ENCODE data around the gene KCNQ1. TPM values are rescaled to one million over a fixed set of nuclear protein-coding genes. Genes with fewer than 3 reads are reported as not detected.

KCNQ1 gene
- total RNA-seq, 2 donors from 2014 or later, result 51.4 to 55.8 TPM

- Histone ChIP-seq H3K27me3 (no peaks in the 10 kb centered on the region), H3K4me3 (no peak overlapping the region), H3K4me1 (peaks cover 6% of the 10 kb centered on the region), H3K9ac (ENCODE audit: low read depth in 2 of 2, low read length in 2 of 2) (no peak overlapping the region), H3K9me3 (no peaks in the 10 kb centered on the region), H3K36me3 (no peaks in the 10 kb centered on the region), H3K27ac (no peak overlapping the region)
- no peak for TF ChIP-seq CTCF (IDR thresholded peaks at IDR 0.05)
- DNase-seq, result no peak
- intact Hi-C loops (cut with DNase I), result no loop called here
Measured at GRCh38 chr11:2693271-2694261, 248.8 kb downstream of the KCNQ1 start.

DNA sequence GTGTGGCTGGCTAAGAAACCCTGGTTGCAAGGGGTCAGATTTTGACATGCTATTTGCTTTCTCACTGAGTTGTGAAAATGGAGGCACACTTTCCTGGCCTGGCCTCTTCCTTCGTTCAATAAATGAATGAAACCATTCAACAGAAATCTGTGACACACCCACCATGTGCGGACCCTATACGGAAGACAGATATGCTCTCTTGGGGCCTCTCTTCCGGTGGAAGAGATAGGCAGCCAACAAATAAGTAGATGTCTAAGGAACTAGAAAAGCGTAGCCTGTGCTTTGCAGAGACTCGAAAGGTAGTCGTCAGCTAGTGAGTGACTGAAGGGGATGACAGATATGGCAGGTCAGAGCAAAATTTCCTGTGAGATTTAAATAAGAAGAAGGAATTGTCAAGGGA lies 249.7 kb downstream of the KCNQ1 start:
- H3K27ac ChIP-seq, result no peak overlapping the region
- H3K4me3 ChIP-seq, result no peak overlapping the region
- no peak for TF ChIP-seq CTCF (IDR thresholded peaks at IDR 0.05)
- no peaks in the 10 kb centered on the region for H3K9me3 ChIP-seq
- DNase-seq, result no peak
- H3K27me3 ChIP-seq, result no peaks in the 10 kb centered on the region
- intact Hi-C loops (cut with DNase I), result no loop called here
- no peak overlapping the region for H3K9ac ChIP-seq (ENCODE audit: low read depth in 2 of 2, low read length in 2 of 2)
- H3K4me1 ChIP-seq, result peaks cover 6% of the 10 kb centered on the region
- H3K36me3 ChIP-seq, result no peaks in the 10 kb centered on the region

DNA sequence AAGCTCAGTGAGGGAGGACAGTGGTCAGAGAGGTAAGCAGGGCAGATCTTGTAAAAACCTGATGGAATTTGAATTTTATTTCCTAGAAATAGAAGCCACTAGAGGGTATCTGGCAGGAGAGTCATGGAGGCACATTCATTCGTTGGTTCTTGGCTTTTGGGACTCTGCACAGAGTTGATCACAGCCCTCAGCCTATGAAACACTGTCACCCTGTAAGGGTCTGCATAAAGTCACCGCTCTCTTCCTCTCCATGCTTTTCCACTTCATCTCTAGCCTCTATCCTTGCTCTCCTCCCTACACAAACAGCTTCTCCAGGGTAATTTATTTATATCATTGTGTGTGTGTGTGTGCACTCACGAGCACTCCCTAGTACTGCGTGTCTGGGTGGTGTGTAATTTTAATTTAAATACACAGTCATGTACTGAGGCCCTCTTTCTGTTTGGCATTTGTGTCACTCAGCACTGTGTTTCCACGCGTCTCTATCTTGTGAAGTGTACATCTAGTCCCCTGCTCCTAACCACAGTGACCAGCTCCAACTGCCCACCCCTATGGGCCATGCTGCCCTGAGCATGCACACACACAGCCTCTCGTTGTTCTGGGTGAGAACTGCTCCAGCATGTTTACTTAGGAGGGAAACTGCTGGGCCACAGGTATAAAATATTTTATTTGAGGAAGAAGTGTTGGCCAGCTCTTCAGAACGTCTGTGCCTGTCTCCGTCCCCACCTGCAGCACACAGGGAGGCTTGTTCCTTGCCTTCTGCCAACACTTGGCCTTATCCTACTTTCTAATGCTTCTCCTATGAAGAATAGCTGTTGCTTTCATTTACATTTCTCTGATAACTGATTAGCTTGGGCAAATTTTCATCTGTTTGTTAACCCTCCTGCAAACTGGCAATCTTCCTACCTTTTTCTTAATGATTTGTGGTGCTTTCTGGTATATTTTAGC lies 250.5 kb downstream of the KCNQ1 start:
- H3K4me1 ChIP-seq, result peaks cover 6% of the 10 kb centered on the region
- H3K27me3 ChIP-seq, result no peaks in the 10 kb centered on the region
- no peak overlapping the region for H3K9ac ChIP-seq (ENCODE audit: low read depth in 2 of 2, low read length in 2 of 2)
- H3K27ac ChIP-seq, result no peak overlapping the region
- H3K36me3 ChIP-seq, result no peaks in the 10 kb centered on the region
- H3K9me3 ChIP-seq, result no peaks in the 10 kb centered on the region
- no peak overlapping the region for H3K4me3 ChIP-seq
- DNase-seq, result no peak
- intact Hi-C loops (cut with DNase I), result no loop called here
- TF ChIP-seq CTCF (IDR thresholded peaks at IDR 0.05), result no peak

DNA sequence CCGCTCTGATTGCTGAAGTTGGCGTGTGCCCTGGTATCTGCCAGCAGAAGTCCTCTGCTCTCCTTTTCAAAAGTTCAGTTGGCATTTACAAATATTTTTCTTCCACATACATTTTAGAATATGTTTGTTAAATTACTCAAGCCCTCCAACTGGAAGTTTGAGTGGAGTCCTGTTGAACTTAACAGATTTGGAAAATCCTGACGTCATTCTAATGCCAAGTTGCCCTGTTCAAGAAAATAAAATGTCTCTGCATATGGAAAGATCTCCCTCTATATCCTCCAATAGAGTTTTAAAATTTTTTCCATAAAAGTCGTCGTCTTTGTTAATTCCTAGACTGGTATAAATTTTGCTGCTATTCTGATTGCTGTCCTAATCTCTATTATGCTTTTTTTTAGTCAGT lies 251.6 kb downstream of the KCNQ1 start:
- TF ChIP-seq CTCF (IDR thresholded peaks at IDR 0.05), result no peak
- Histone ChIP-seq H3K9me3 (no peaks in the 10 kb centered on the region), H3K27ac (no peak overlapping the region), H3K4me3 (no peak overlapping the region), H3K27me3 (no peaks in the 10 kb centered on the region), H3K9ac (ENCODE audit: low read depth in 2 of 2, low read length in 2 of 2) (no peak overlapping the region), H3K4me1 (peaks cover 6% of the 10 kb centered on the region), H3K36me3 (no peaks in the 10 kb centered on the region)
- intact Hi-C loops (cut with DNase I), result no loop called here
- DNase-seq, result no peak

GRCh38 chr11:2697866-2698265 lies 253.1 kb downstream of the KCNQ1 start:
- no peak for TF ChIP-seq CTCF (IDR thresholded peaks at IDR 0.05)
- Histone ChIP-seq H3K27me3 (no peaks in the 10 kb centered on the region), H3K4me1 (peaks cover 6% of the 10 kb centered on the region), H3K27ac (no peak overlapping the region), H3K9ac (ENCODE audit: low read depth in 2 of 2, low read length in 2 of 2) (no peak overlapping the region), H3K9me3 (no peaks in the 10 kb centered on the region), H3K4me3 (peak overlapping the region; percentile 62), H3K36me3 (no peaks in the 10 kb centered on the region)
- intact Hi-C loops (cut with DNase I), result no loop called here
- no peak for DNase-seq
